ENCODE measurements around the gene PHLPP2.

GRCh38 chr16:71645450-71645849 is 79.1 kb downstream of the PHLPP2 start:
- TF ChIP-seq, protein P1, sequence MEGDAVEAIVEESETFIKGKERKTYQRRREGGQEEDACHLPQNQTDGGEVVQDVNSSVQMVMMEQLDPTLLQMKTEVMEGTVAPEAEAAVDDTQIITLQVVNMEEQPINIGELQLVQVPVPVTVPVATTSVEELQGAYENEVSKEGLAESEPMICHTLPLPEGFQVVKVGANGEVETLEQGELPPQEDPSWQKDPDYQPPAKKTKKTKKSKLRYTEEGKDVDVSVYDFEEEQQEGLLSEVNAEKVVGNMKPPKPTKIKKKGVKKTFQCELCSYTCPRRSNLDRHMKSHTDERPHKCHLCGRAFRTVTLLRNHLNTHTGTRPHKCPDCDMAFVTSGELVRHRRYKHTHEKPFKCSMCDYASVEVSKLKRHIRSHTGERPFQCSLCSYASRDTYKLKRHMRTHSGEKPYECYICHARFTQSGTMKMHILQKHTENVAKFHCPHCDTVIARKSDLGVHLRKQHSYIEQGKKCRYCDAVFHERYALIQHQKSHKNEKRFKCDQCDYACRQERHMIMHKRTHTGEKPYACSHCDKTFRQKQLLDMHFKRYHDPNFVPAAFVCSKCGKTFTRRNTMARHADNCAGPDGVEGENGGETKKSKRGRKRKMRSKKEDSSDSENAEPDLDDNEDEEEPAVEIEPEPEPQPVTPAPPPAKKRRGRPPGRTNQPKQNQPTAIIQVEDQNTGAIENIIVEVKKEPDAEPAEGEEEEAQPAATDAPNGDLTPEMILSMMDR (IDR thresholded peaks at IDR 0.05): peak in 1 of 2 donors; percentile 32
- TF ChIP-seq POLR2AphosphoS5 (IDR thresholded peaks at IDR 0.05): no peak
